Activated naive CD8-positive, alpha-beta T cell treated with anti-CD3 and anti-CD28 coated beads for 36 hours (primary cell): ENCODE results near the gene STIM1. TPM values are rescaled to one million over a fixed set of nuclear protein-coding genes. Genes with fewer than 3 reads are reported as not detected.

Experiments used
- DNase-seq: peaks from one replicate; pipeline ENCODE4 v3.0.0; 2021
- H3K27ac Mint-ChIP-seq: one replicate; pipeline ENCODE4 v1.8.0; 2022; ENCODE audit warnings: mild to moderate bottlenecking, moderate library complexity, mixed read lengths
- H3K27me3 Mint-ChIP-seq: one replicate; pipeline ENCODE4 v1.8.0; 2022; ENCODE audit warnings: mild to moderate bottlenecking, mixed read lengths
- H3K36me3 Mint-ChIP-seq: one replicate; pipeline ENCODE4 v1.8.0; 2021; ENCODE audit warnings: mild to moderate bottlenecking, mixed read lengths
- H3K4me1 Mint-ChIP-seq: one replicate; pipeline ENCODE4 v1.8.0; 2021; ENCODE audit warnings: mixed read lengths
- H3K4me3 Mint-ChIP-seq: one replicate; pipeline ENCODE4 v1.8.0; 2022; ENCODE audit warnings: mild to moderate bottlenecking, moderate library complexity, mixed read lengths
- H3K9me3 Mint-ChIP-seq: one replicate; pipeline ENCODE4 v1.8.0; 2022; ENCODE audit warnings: mixed read lengths
- total RNA-seq, 2 experiments: library from RNA; stranded (reverse); gene quantifications; one replicate each; pipeline ENCODE4 v1.2.3, GENCODE V29; 2021

STIM1 gene
- total RNA-seq, 2 experiments from 2014 or later, result 49.4 to 55.4 TPM

DNA sequence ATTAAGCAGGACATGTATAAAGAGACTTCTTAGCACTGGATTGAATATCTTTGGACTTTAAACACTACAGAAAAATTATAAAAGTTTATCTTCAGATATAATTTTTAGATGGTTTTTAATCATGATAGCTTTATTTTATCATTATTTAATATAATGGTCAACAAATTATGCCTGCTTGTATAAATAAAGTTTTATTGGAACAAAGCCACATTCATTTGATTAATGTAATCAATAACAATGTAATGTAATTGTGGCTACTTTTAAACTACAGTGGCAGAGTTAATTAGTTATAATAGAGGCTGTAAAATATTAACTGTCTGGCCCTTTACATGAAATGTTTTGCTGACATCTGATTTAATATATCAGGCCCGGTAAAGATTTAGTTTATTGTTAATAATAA, 70.0 kb downstream of the STIM1 start:
- DNase-seq, result no peak
- H3K4me1 Mint-ChIP-seq, result peaks cover 40% of the 10 kb centered on the region
- no peak overlapping the region for H3K4me3 Mint-ChIP-seq
- peaks cover 14% of the 10 kb centered on the region for H3K36me3 Mint-ChIP-seq
- no peak overlapping the region for H3K27ac Mint-ChIP-seq
- H3K9me3 Mint-ChIP-seq, result peaks cover 3% of the 10 kb centered on the region
- H3K27me3 Mint-ChIP-seq, result no peaks in the 10 kb centered on the region

DNA sequence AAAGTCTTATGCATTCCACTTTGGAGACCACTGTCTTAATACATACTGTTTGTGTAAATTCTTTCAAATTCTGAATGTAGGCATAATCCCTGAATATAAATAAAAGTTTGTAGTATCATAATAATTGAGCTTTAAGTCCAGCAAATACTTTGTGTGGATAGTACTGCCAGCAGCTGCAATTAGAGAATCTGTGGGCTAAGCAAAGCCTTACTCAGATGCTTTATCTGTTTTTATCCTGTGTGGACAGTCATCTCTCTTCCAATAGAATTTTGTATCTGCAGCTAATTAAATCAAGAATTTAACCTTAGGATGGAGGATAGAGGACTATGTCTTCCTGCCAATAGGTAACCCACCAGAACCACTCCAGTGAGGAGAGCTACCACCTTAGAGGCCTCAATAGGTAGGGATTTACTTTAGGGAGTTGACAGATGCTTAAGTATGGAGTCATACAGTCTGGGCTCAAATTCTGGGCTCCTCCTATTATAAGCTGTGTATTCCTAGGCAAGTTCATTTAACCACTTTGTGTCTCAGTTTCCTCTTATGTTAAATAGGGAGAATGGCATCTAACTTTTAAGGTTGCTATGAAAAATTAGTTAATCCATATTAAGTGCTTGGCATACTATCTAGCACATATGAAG, 71.1 kb downstream of the STIM1 start:
- Mint-ChIP-seq H3K27me3 (no peaks in the 10 kb centered on the region), H3K4me1 (peaks cover 34% of the 10 kb centered on the region), H3K9me3 (peaks cover 1% of the 10 kb centered on the region), H3K27ac (peak overlapping the region; percentile 11), H3K36me3 (peaks cover 12% of the 10 kb centered on the region), H3K4me3 (no peak overlapping the region)
- no peak for DNase-seq

DNA sequence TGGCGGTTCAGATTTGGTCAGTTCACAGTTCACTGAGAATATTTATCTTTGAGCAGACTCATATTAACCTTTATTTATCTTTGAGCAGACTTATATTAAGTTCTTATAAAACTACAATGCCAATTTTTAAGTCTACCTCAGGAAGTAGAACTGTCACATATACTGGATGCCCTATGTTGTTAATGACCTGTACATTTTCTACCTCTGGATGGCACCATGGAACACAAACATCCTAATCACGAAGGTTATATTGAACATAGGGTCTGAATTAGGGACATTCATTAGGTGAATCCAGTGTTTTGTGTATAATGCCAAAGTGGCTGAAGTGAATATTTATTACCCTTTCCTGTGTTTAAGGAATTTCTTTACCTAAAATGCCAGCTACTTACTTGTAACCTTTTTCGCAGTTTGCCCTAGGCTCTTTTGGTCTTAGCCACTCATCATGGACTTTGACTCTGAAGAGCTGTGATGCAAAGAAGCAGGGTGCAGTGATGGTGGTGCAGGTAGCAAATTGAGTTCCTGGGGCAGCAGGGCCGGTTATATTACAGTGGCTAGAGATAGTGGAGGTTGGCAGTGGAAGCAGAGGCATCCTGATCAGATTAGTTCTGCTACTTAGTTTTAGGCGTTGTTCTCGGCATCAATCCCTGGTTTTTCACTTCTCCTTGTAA, 71.8 kb downstream of the STIM1 start:
- Mint-ChIP-seq H3K27ac (no peak overlapping the region), H3K4me1 (peaks cover 31% of the 10 kb centered on the region), H3K27me3 (no peaks in the 10 kb centered on the region), H3K9me3 (peaks cover 1% of the 10 kb centered on the region), H3K4me3 (no peak overlapping the region), H3K36me3 (peaks cover 9% of the 10 kb centered on the region)
- no peak for DNase-seq

DNA sequence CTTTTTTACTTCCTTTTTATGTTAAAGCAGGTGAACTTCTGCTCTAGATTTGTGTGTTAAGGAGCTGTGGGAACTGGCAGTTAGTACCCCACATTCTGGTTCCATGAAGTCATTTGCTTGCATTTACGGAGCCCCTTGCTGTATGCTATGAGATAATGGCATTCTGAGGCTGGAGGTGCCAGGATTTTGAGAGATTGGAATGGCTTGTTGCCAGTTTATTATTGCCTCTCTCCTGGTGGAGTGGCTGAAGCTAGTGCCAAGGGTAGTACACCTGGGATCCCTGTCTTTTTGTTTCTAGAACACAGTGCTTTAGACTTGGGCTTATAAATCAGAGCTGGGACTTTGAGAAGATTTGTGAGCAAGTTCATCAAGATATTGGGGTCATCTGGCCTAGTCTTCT, 73.8 kb downstream of the STIM1 start:
- Mint-ChIP-seq H3K4me1 (peaks cover 37% of the 10 kb centered on the region), H3K27me3 (no peaks in the 10 kb centered on the region), H3K9me3 (no peaks in the 10 kb centered on the region), H3K4me3 (no peak overlapping the region), H3K36me3 (peaks cover 2% of the 10 kb centered on the region), H3K27ac (no peak overlapping the region)
- DNase-seq, result no peak

DNA sequence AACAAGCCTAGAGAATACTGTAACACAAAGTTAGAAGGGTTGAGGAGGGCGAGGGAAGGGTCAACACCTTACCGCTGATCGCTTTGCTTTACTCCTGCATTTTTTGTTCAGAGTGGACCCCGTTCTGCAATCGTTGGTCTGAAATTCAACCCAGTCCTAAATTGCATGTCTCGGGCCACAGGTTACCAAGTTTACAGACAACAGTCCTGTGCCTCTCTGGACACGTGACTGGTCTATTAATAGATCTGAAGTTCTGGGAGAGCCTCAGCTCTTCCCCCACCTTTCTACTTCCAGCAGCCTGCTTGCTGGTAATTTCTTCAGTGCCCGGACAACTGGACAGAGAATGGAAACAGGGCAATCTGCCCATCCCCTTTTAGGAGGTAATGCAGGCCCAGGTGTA, 74.2 kb downstream of the STIM1 start:
- Mint-ChIP-seq H3K27me3 (no peaks in the 10 kb centered on the region), H3K36me3 (peaks cover 2% of the 10 kb centered on the region), H3K9me3 (no peaks in the 10 kb centered on the region), H3K4me1 (peaks cover 41% of the 10 kb centered on the region), H3K27ac (no peak overlapping the region), H3K4me3 (no peak overlapping the region)
- no peak for DNase-seq

DNA sequence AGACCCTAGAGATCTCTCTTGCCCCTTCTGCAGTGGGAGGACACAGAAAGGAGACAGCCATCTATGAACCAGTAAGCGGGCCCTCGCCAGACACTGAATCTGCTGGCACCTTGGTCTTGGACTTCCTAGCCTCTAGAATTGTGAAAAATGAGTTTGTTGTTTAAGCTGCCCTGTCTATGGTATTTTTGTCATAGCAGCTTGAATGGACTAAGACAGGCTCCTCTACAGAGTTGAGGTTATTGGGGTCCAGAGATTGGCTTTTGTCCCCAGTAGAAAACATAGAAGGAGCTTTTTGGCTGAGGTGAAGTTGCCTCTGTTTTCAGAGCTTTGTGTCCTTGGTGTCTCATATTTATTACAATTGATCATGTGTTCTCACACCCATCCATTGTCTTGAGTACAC, 77.2 kb downstream of the STIM1 start:
- DNase-seq, result no peak
- peaks cover 11% of the 10 kb centered on the region for H3K36me3 Mint-ChIP-seq
- no peak overlapping the region for H3K4me3 Mint-ChIP-seq
- peaks cover 52% of the 10 kb centered on the region for H3K4me1 Mint-ChIP-seq
- no peaks in the 10 kb centered on the region for H3K27me3 Mint-ChIP-seq
- H3K27ac Mint-ChIP-seq, result no peak overlapping the region
- no peaks in the 10 kb centered on the region for H3K9me3 Mint-ChIP-seq

DNA sequence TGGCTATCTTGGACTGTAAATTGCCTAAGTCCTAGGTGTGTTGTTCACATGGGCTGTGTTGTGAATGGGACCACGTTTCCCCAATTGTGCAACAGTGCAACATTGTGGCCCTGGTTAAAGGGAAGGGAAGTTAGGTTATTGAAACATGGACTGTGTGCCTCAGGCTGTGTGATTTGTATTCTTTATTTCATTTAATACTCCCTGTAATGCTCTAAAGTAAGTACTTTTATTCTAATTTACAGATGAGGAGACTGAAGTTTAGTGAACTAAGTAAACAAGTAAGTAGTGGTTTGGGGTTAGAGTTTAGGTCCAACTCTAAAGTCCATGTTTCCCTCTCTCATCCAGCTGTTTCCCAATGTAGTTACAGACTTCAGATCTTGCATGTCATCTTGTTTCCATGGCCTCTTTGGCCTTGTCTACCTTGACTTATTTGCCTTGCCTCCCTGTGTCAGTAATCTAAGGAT, 77.7 kb downstream of the STIM1 start:
- no peak overlapping the region for H3K27ac Mint-ChIP-seq
- no peaks in the 10 kb centered on the region for H3K9me3 Mint-ChIP-seq
- peaks cover 51% of the 10 kb centered on the region for H3K4me1 Mint-ChIP-seq
- no peak overlapping the region for H3K4me3 Mint-ChIP-seq
- H3K36me3 Mint-ChIP-seq, result peaks cover 11% of the 10 kb centered on the region
- no peak for DNase-seq
- H3K27me3 Mint-ChIP-seq, result no peaks in the 10 kb centered on the region

DNA sequence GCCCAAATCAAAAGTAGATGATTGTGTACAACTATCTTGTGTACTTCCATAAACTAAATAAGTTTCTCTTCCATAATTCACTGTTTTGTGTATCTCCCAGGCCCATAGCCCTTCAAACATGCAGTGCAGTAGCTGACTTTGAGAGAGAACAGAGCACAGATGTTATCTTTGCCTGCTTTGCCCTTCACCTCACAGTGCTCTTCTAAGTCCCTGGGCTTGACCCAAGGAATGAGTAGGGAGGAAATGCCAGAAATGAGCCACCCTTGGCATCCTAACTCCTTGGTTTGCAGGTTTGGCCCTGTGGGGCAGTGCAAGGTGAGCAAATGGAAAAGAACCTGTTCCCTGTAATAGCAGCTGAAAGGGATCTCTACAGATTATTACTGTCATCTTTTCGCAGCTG, 79.2 kb downstream of the STIM1 start:
- no peak overlapping the region for H3K4me3 Mint-ChIP-seq
- no peak overlapping the region for H3K27ac Mint-ChIP-seq
- peaks cover 50% of the 10 kb centered on the region for H3K4me1 Mint-ChIP-seq
- H3K27me3 Mint-ChIP-seq, result no peaks in the 10 kb centered on the region
- H3K9me3 Mint-ChIP-seq, result no peaks in the 10 kb centered on the region
- DNase-seq, result no peak
- peaks cover 11% of the 10 kb centered on the region for H3K36me3 Mint-ChIP-seq

DNA sequence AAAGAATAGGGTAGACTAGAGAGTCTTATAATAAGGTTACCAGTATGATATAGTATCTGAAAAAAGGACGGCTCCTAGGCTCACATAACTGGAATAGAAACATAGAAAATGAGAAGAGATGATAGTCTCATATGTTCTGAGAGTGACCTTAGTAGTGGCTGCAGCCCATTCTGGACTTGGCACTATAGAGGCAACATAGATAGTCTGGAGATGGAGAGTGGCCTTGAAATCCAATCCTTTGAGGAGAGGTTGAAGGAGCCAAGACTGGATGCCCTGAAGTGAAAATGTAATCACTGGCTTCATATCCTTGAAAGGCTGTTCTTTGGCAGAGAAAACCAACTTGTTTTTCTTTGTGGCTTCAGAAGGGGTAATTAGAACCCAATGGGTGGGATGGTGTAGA, 81.1 kb downstream of the STIM1 start:
- Mint-ChIP-seq H3K36me3 (peaks cover 15% of the 10 kb centered on the region), H3K27ac (no peak overlapping the region), H3K4me1 (peaks cover 58% of the 10 kb centered on the region), H3K4me3 (no peak overlapping the region), H3K9me3 (no peaks in the 10 kb centered on the region), H3K27me3 (no peaks in the 10 kb centered on the region)
- DNase-seq, result no peak

DNA sequence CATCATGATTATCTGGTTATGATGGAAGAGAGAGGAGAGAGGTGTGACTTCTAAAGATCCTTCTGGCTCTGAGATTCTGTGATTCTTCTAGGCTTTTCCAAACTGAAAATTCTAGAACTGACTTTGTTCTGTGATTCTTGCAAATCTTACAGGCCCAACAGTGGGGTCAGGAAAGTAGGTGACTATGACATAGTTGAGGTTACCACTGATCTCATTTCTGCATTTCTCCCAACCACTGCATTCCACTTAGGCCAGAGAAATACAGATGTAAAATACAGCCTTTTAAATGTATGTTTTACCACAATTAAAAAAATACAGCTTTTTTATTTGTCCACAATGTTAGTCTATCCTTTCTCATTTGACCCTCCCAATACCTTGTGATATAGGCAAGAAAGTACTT, 83.7 kb downstream of the STIM1 start:
- Mint-ChIP-seq H3K4me3 (no peak overlapping the region), H3K27ac (peak overlapping the region; percentile 10)

DNA sequence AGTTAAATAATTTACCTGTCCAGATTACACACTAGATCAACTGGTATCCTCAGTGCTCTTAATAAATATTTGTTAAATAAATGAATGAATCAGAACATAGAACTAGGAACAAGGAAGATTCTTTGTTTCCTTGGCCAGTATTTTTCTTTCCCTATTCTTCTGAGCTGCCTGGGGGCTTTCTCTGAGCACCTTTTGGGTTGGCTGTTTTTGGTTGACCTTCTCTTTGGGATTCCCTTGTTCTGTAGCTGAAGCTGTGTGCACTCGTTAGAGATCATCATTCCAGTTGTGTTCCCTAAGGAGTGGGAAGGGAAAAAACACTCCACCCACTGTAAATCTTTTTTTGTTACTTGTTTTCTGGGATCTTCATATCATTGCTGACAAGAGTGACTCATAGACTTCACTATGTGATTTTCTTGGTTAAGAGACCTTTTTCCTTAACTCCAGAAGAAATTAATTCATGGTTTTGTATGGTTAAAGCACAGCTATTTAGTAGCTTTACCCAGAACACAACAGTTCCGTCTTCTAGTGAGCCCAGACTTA, 84.3 kb downstream of the STIM1 start:
- no peak overlapping the region for H3K4me3 Mint-ChIP-seq
- H3K27me3 Mint-ChIP-seq, result no peaks in the 10 kb centered on the region
- peak overlapping the region; percentile 21 for H3K27ac Mint-ChIP-seq
- peaks cover 74% of the 10 kb centered on the region for H3K4me1 Mint-ChIP-seq
- peaks cover 28% of the 10 kb centered on the region for H3K36me3 Mint-ChIP-seq
- H3K9me3 Mint-ChIP-seq, result peaks cover under 1% of the 10 kb centered on the region
- DNase-seq, result no peak

More for the DNA sequence above, 83.7 kb downstream of the STIM1 start:
- peaks cover 23% of the 10 kb centered on the region for H3K36me3 Mint-ChIP-seq
- no peaks in the 10 kb centered on the region for H3K27me3 Mint-ChIP-seq
- DNase-seq, result no peak
- peaks cover 74% of the 10 kb centered on the region for H3K4me1 Mint-ChIP-seq
- no peaks in the 10 kb centered on the region for H3K9me3 Mint-ChIP-seq

DNA sequence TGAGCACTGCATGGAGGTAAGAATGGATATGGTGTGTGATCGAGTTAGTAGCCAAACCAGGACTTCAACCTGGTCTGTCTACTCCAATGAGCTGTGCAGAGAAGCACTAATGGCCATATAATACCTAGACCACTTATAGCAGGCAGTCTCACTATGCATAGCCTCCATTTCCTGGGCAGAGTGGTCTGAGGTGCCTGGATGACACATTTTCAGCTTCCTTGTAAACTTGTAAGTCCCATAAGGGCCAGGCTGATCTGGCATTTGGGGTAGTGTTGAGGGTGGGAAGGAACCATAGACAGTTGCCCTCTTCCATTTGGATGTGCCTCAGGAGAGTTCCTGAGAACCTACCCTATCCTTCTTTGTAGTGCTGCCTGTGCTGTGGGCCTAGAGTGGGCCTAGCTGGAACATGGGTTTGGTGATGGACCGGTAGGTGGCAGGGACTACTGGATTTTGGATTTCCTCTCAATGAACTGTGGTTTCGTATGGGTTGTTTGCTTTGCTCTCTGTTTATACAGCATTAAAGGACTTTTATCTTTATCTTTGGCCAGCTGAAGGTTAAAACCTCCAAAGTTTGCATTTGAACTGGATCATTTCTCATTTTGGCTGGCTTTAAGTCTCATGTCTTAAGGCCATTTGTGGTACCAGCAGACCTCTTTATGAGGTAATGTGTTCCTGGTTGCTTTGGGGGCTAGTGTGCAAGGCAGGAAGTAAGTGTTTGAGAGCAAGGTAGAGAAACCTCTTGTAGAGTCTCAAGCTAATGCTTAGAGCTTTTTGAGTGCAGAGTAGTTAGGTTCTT, 86.9 kb downstream of the STIM1 start:
- DNase-seq, result no peak
- H3K36me3 Mint-ChIP-seq, result peaks cover 42% of the 10 kb centered on the region
- H3K4me3 Mint-ChIP-seq, result no peak overlapping the region
- H3K9me3 Mint-ChIP-seq, result peaks cover 19% of the 10 kb centered on the region
- H3K27ac Mint-ChIP-seq, result peak overlapping the region; percentile 69
- H3K27me3 Mint-ChIP-seq, result no peaks in the 10 kb centered on the region
- peaks cover 71% of the 10 kb centered on the region for H3K4me1 Mint-ChIP-seq

DNA sequence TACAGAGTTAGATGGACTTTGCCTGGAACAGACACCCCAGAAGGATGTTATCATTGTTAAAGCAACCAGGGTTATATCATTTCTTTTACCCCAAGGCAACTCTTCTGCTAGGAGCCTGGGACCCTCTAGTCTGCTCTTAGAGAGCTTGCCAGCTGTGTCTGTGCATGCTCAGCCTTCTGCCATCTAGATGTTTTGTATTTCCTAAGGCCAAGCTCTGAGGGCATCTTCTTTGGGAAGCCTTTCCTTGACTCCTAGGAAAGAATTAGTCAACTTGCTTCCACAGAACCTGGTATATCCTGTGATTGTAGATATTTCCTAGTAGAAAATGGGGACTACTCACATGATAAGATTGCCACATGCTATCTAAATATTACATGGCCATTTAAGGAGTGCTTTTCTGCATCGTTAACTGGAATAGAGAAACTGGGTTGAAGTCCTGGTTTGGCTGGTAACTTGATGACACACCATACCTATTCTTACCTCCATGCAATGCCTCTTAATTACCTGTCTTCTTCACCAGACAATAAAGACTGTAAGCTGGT, 87.6 kb downstream of the STIM1 start:
- H3K9me3 Mint-ChIP-seq, result peaks cover 21% of the 10 kb centered on the region
- H3K36me3 Mint-ChIP-seq, result peaks cover 46% of the 10 kb centered on the region
- no peak for DNase-seq
- H3K27ac Mint-ChIP-seq, result peak overlapping the region; percentile 69
- no peak overlapping the region for H3K4me3 Mint-ChIP-seq
- H3K4me1 Mint-ChIP-seq, result peaks cover 78% of the 10 kb centered on the region
- H3K27me3 Mint-ChIP-seq, result no peaks in the 10 kb centered on the region

DNA sequence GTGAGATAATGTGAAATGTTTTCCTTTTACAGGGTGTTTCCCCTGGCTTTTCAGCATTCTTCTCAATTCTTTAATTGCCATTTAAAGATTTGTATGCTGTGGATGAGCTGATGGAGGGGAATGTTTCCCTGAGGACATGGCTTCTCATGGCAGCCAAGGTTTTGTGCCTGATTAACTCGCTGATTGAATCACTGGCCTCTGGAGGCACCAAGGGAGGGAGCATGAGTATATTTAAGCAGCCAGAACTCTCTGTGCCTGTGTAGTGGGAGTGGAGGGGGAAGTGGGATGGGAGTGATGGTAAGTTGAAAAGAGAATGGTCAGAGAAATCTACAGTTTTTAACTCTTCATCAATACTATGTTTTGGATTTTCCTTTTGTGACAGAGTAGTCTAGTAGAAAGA, 88.7 kb downstream of the STIM1 start:
- H3K36me3 Mint-ChIP-seq, result peaks cover 50% of the 10 kb centered on the region
- H3K27me3 Mint-ChIP-seq, result no peaks in the 10 kb centered on the region
- H3K27ac Mint-ChIP-seq, result peak overlapping the region; percentile 69
- no peak for DNase-seq
- no peak overlapping the region for H3K4me3 Mint-ChIP-seq
- H3K9me3 Mint-ChIP-seq, result peaks cover 25% of the 10 kb centered on the region
- peaks cover 84% of the 10 kb centered on the region for H3K4me1 Mint-ChIP-seq

DNA sequence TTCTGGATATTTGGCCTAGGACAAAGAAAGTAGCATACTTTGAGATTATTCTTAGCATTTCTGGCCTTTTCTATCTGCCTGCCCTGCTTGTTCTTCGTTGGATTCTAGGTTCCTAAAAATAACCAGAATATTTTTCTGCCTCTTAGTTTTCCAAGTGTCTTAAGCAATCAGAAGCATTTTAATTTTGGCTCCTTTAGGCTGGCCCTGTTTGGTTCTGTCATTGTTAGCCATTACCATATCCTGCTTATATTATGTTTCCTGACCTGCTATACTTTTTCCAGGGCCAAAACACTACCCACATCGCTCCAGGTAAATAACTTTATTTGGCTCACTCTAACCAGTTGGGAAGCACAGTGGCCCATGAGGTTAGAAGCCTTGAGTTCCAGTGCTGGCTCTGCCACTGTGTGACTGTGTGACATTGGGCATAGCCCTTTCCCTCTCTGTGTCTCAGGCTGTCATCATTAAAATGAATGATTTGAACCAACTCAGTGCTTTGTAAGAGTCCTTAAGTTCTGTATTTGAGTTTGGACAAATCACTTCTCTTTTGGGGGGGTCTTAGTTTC, 91.1 kb downstream of the STIM1 start:
- Mint-ChIP-seq H3K27ac (peak overlapping the region; percentile 93), H3K36me3 (peaks cover 48% of the 10 kb centered on the region), H3K27me3 (no peaks in the 10 kb centered on the region), H3K4me3 (peak overlapping the region; percentile 50), H3K4me1 (peaks cover 91% of the 10 kb centered on the region), H3K9me3 (peaks cover 28% of the 10 kb centered on the region)
- DNase-seq, result no peak
